ENCODE measurements around the gene RNMT. TPM values are rescaled to one million over a fixed set of nuclear protein-coding genes. Genes with fewer than 3 reads are reported as not detected.

RNMT gene
- total and polyA plus RNA-seq, 2 of the 4 experiments (the other 2 are of a cell fraction): 13.3 to 13.6 TPM

GRCh38 chr18:13713455-13714055 is 12.9 kb upstream of the RNMT start:
- no peak for DNase-seq
- H2BK15ac ChIP-seq (ENCODE audit: low read depth, low read length): no peak overlapping the region
- H3K14ac ChIP-seq (replicated peaks; ENCODE audit: low read depth, low read length): no peak overlapping the region
- no peak for TF ChIP-seq POLR2A (IDR thresholded peaks at IDR 0.05; ENCODE audit: low read depth, low read length)
- no peak overlapping the region for H2BK120ac ChIP-seq (ENCODE audit: low read depth, low read length)
- peaks cover 15% of the 10 kb centered on the region for H4K20me1 ChIP-seq (ENCODE audit: insufficient read depth, low read length)
- H4K5ac ChIP-seq (ENCODE audit: low read depth, low read length): no peak overlapping the region
- no peak overlapping the region for H2AFZ ChIP-seq (replicated peaks; ENCODE audit: low read length, poor library complexity)
- H2AK9ac ChIP-seq (replicated peaks; ENCODE audit: low read depth, low read length, poor library complexity): no peak overlapping the region
- no peaks in the 10 kb centered on the region for H3K36me3 ChIP-seq (ENCODE audit: control insufficient read depth, insufficient read depth, low read length)
- H3K56ac ChIP-seq (ENCODE audit: extremely low read depth, insufficient read depth, low read length): no peak overlapping the region
- in situ Hi-C loops (cut with MboI; ENCODE audit: low sequenced_read_pairs): no loop called here
- no peak overlapping the region for H4K91ac ChIP-seq (ENCODE audit: insufficient read depth, low read depth, low read length)
- no peak overlapping the region for H3K18ac ChIP-seq (ENCODE audit: low read depth, low read length)
- ATAC-seq (ENCODE audit: low read depth): no peak
- ChIA-PET POLR2A (ENCODE audit: unreplicated experiment) (no interaction called here), CTCF (no interaction called here)
- BruUV-seq (replicated peaks): no TSS peak
- H3K27me3 ChIP-seq (ENCODE audit: control insufficient read depth, insufficient read depth, low read length): no peaks in the 10 kb centered on the region
- H4K8ac ChIP-seq (ENCODE audit: low read depth in 2 of 2, low read length in 2 of 2): no peak overlapping the region
- no peak overlapping the region for H3K9ac ChIP-seq (ENCODE audit: low read depth, low read length)
- no peak overlapping the region for H3K4me2 ChIP-seq (ENCODE audit: low read depth, low read length)
- no peak overlapping the region for H2BK5ac ChIP-seq (ENCODE audit: low read depth, low read length, poor library complexity, severe bottlenecking)
- dilution Hi-C loops (cut with HindIII; ENCODE audit: low sequenced_read_pairs, unreplicated experiment): no loop called here
- no peak overlapping the region for H3K4me3 ChIP-seq (ENCODE audit: insufficient read depth, low read depth, low read length)
- H3K79me1 ChIP-seq (ENCODE audit: low read depth in 1 of 2, low read length in 2 of 2): peaks cover 33 to 59% of the 10 kb centered on the region in 2 experiments
- H3K9me3 ChIP-seq (ENCODE audit: control insufficient read depth, insufficient read depth, low read length): no peaks in the 10 kb centered on the region
- intact Hi-C loops (cut with micrococcal nuclease): no loop called here
- no peaks in the 10 kb centered on the region; the same call in 1 of the 2 replicates for H3K9me1 ChIP-seq (ENCODE audit: insufficient read depth, low read length)
- no peak overlapping the region for H2AK5ac ChIP-seq (ENCODE audit: low read depth, low read length)
- no peaks in the 10 kb centered on the region for H3K4me1 ChIP-seq (ENCODE audit: control insufficient read depth, insufficient read depth, low read length)
- no peak overlapping the region for H3K27ac ChIP-seq (ENCODE audit: insufficient read depth, low read length)
- no peak overlapping the region for H3K23ac ChIP-seq (ENCODE audit: low read depth, low read length)
- WGBS, 2 experiments (ENCODE audit: extremely low coverage in 2 of 2, insufficient read length in 1 of 2): no CpG with 5 or more reads among the region's 8 CpGs
- no peak overlapping the region for H3K4ac ChIP-seq (ENCODE audit: low read depth, low read length)
- H2BK20ac ChIP-seq (ENCODE audit: low read depth, low read length): no peak overlapping the region
